ENCODE results near the gene TTC28. TPM values are rescaled to one million over a fixed set of nuclear protein-coding genes. Genes with fewer than 3 reads are reported as not detected.

Gene TTC28
- total RNA-seq, 1 donor from 2014 or later, result 70.8 TPM

GRCh38 chr22:28237783-28238182, 441.9 kb downstream of the TTC28 start:
- Mint-ChIP-seq H3K27ac (ENCODE audit: unreplicated experiment) (no peak overlapping the region), H3K27me3 (ENCODE audit: unreplicated experiment) (no peaks in the 10 kb centered on the region), H3K4me1 (ENCODE audit: unreplicated experiment) (no peaks in the 10 kb centered on the region), H3K36me3 (ENCODE audit: low read depth, unreplicated experiment) (no peaks in the 10 kb centered on the region), H3K4me3 (ENCODE audit: unreplicated experiment) (no peak overlapping the region), H3K9me3 (ENCODE audit: unreplicated experiment) (no peaks in the 10 kb centered on the region)
- DNase-seq (ENCODE audit: low spot score), result no peak
- TF ChIP-seq, protein P1, sequence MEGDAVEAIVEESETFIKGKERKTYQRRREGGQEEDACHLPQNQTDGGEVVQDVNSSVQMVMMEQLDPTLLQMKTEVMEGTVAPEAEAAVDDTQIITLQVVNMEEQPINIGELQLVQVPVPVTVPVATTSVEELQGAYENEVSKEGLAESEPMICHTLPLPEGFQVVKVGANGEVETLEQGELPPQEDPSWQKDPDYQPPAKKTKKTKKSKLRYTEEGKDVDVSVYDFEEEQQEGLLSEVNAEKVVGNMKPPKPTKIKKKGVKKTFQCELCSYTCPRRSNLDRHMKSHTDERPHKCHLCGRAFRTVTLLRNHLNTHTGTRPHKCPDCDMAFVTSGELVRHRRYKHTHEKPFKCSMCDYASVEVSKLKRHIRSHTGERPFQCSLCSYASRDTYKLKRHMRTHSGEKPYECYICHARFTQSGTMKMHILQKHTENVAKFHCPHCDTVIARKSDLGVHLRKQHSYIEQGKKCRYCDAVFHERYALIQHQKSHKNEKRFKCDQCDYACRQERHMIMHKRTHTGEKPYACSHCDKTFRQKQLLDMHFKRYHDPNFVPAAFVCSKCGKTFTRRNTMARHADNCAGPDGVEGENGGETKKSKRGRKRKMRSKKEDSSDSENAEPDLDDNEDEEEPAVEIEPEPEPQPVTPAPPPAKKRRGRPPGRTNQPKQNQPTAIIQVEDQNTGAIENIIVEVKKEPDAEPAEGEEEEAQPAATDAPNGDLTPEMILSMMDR (IDR thresholded peaks at IDR 0.05; ENCODE audit: unreplicated experiment), result no peak

DNA sequence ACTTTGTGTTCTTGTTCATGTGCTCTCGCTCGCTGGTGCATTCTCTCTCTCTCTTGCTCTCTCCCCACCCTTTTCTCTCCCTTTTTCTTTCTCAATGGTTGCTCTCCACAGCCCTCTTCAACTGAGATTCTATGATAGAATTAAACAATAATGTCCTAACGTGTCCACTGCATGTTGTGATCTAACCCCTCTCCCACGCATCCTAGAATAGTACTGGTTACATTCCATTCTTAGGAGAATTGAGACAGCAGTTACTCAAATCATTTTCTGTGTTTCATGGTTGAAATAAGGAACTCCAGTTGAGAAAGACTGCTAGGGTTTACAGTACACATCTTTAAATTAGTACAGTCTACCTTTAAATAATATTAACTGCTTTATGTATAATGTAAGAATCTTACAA, 442.5 kb downstream of the TTC28 start:
- H3K27ac Mint-ChIP-seq (ENCODE audit: unreplicated experiment), result no peak overlapping the region
- no peaks in the 10 kb centered on the region for H3K36me3 Mint-ChIP-seq (ENCODE audit: low read depth, unreplicated experiment)
- no peaks in the 10 kb centered on the region for H3K27me3 Mint-ChIP-seq (ENCODE audit: unreplicated experiment)
- TF ChIP-seq, protein P1 (IDR thresholded peaks at IDR 0.05; ENCODE audit: unreplicated experiment), result no peak
- H3K4me3 Mint-ChIP-seq (ENCODE audit: unreplicated experiment), result no peak overlapping the region
- H3K9me3 Mint-ChIP-seq (ENCODE audit: unreplicated experiment), result no peaks in the 10 kb centered on the region
- no peak for DNase-seq (ENCODE audit: low spot score)
- H3K4me1 Mint-ChIP-seq (ENCODE audit: unreplicated experiment), result no peaks in the 10 kb centered on the region

DNA sequence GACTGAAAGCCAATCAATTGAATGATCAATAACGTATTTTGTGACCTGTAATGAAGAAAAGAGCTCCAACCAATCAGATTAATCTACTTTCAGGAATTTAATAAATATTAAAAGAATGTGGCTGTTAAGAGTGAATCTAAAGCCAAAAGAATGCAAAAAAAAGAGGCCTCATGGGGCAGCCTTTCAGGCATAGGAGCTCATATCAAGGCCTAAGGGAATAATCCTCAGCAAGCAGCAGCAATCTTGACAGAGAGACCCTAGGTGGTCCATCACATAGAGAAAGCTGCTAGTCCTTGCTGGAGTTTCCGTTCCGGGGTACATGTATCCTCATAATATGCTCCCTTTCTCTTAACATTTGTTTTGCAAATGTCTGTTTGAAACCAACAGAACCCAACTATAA, 447.4 kb downstream of the TTC28 start:
- Mint-ChIP-seq H3K27ac (ENCODE audit: unreplicated experiment) (no peak overlapping the region), H3K4me3 (ENCODE audit: unreplicated experiment) (no peak overlapping the region), H3K9me3 (ENCODE audit: unreplicated experiment) (no peaks in the 10 kb centered on the region), H3K4me1 (ENCODE audit: unreplicated experiment) (peaks cover 2% of the 10 kb centered on the region), H3K27me3 (ENCODE audit: unreplicated experiment) (no peaks in the 10 kb centered on the region), H3K36me3 (ENCODE audit: low read depth, unreplicated experiment) (no peaks in the 10 kb centered on the region)
- DNase-seq (ENCODE audit: low spot score), result no peak
- TF ChIP-seq, protein P1 (IDR thresholded peaks at IDR 0.05; ENCODE audit: unreplicated experiment), result no peak

DNA sequence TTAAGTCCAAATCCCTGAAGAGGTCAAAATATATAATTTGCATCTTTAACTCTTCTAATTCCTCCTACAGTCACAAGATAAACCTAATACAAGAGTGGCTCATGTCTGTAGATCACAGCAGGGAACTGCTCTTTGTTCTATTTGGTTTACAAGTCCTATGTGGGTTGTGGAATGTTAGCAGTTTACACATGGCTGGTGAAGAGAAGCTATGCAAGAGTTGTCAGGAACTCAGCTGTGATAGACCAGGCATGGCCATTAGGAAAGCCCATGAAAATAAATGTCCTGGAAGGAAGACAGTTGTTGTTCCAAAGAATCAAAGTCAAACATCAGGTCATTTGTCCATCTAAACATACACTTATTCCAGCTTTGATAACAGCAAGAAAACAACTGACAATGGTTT, 448.2 kb downstream of the TTC28 start:
- H3K4me3 Mint-ChIP-seq (ENCODE audit: unreplicated experiment), result no peak overlapping the region
- DNase-seq (ENCODE audit: low spot score), result no peak
- TF ChIP-seq, protein P1 (IDR thresholded peaks at IDR 0.05; ENCODE audit: unreplicated experiment), result no peak
- H3K9me3 Mint-ChIP-seq (ENCODE audit: unreplicated experiment), result no peaks in the 10 kb centered on the region
- peaks cover 2% of the 10 kb centered on the region for H3K4me1 Mint-ChIP-seq (ENCODE audit: unreplicated experiment)
- H3K36me3 Mint-ChIP-seq (ENCODE audit: low read depth, unreplicated experiment), result no peaks in the 10 kb centered on the region
- H3K27ac Mint-ChIP-seq (ENCODE audit: unreplicated experiment), result no peak overlapping the region
- H3K27me3 Mint-ChIP-seq (ENCODE audit: unreplicated experiment), result no peaks in the 10 kb centered on the region

- no peaks in the 10 kb centered on the region for H3K36me3 Mint-ChIP-seq (ENCODE audit: low read depth, unreplicated experiment)
- DNase-seq (ENCODE audit: low spot score), result no peak
- no peaks in the 10 kb centered on the region for H3K9me3 Mint-ChIP-seq (ENCODE audit: unreplicated experiment)
- no peak overlapping the region for H3K4me3 Mint-ChIP-seq (ENCODE audit: unreplicated experiment)
- H3K4me1 Mint-ChIP-seq (ENCODE audit: unreplicated experiment), result peaks cover 2% of the 10 kb centered on the region
- no peaks in the 10 kb centered on the region for H3K27me3 Mint-ChIP-seq (ENCODE audit: unreplicated experiment)
- no peak overlapping the region for H3K27ac Mint-ChIP-seq (ENCODE audit: unreplicated experiment)
- TF ChIP-seq, protein P1 (IDR thresholded peaks at IDR 0.05; ENCODE audit: unreplicated experiment), result no peak
Measured at GRCh38 chr22:28230671-28231070, 449.0 kb downstream of the TTC28 start.

Measured in endothelial cell (in vitro differentiated cells).